Amniotic stem cell (primary cell): Measurements from ENCODE around the gene AHNAK.

Source experiments
- DNase-seq: peaks from one replicate; lab custom pipeline; 2025; lab: John Stamatoyannopoulos, UW

The AHNAK gene

GRCh38 chr11:62404901-62405300 lies 141.7 kb downstream of the AHNAK start:
- no peak for DNase-seq

GRCh38 chr11:62404435-62404834 lies 142.2 kb downstream of the AHNAK start:
- no peak for DNase-seq

- DNase-seq: no peak
These were observed 143.5 kb downstream of the AHNAK start for GRCh38 chr11:62402960-62403730.

- DNase-seq: no peak
These were observed 144.2 kb downstream of the AHNAK start for GRCh38 chr11:62402226-62402959.

GRCh38 chr11:62401811-62402210 lies 144.8 kb downstream of the AHNAK start:
- DNase-seq: no peak

- no peak for DNase-seq
These were observed 145.2 kb downstream of the AHNAK start for GRCh38 chr11:62401356-62401755.

GRCh38 chr11:62400760-62401159 lies 145.8 kb downstream of the AHNAK start:
- DNase-seq: peak; percentile 67

GRCh38 chr11:62400281-62400680 lies 146.3 kb downstream of the AHNAK start:
- DNase-seq: no peak

GRCh38 chr11:62399878-62400266 lies 146.7 kb downstream of the AHNAK start:
- no peak for DNase-seq

GRCh38 chr11:62399172-62399877 lies 147.3 kb downstream of the AHNAK start:
- DNase-seq: no peak

- DNase-seq: no peak
These were observed 148.3 kb downstream of the AHNAK start for GRCh38 chr11:62398011-62398994.

- DNase-seq: no peak
These were observed 150.6 kb downstream of the AHNAK start for GRCh38 chr11:62395885-62396551.

- DNase-seq: peak; percentile 67
These were observed 151.6 kb downstream of the AHNAK start for GRCh38 chr11:62394825-62395538.

- DNase-seq: no peak
These were observed 152.9 kb downstream of the AHNAK start for GRCh38 chr11:62393735-62394134.

GRCh38 chr11:62393061-62393611 lies 153.5 kb downstream of the AHNAK start:
- DNase-seq: no peak

GRCh38 chr11:62392506-62392905 lies 154.1 kb downstream of the AHNAK start:
- DNase-seq: no peak

GRCh38 chr11:62391642-62392425 lies 154.8 kb downstream of the AHNAK start:
- no peak for DNase-seq

- DNase-seq: no peak
These were observed 155.9 kb downstream of the AHNAK start for GRCh38 chr11:62390722-62391121.

- DNase-seq: no peak
These were observed 156.4 kb downstream of the AHNAK start for GRCh38 chr11:62390237-62390636.
